HepG2 (cell line): ENCODE measurements around the gene SLC25A15. TPM values are rescaled to one million over a fixed set of nuclear protein-coding genes. Genes with fewer than 3 reads are reported as not detected.

Experiments used
- AGO2 ChIP-seq: fragments of 200-400 bp; formaldehyde crosslinking; optimal IDR thresholded peaks from 2 replicates; pipeline ENCODE3; 2017; ENCODE audit warnings: mild to moderate bottlenecking, low read depth, low read length, moderate library complexity
- AHR ChIP-seq: IDR thresholded peaks from 2 replicates; pipeline ENCODE4 v1.6.1; 2018; ENCODE audit warnings: missing genetic modification reagents, missing compliant biosample characterization
- BCL3 ChIP-seq: sonication (generic); formaldehyde crosslinking; IDR thresholded peaks from 2 replicates; pipeline ENCODE4 v1.5.1; 2020; ENCODE audit warnings: mild to moderate bottlenecking, missing genetic modification reagents, moderate library complexity
- GATAD2A ChIP-seq: IDR thresholded peaks from 2 replicates; pipeline ENCODE4 v1.6.1; 2016
- NFYC ChIP-seq: IDR thresholded peaks from 2 replicates; pipeline ENCODE4 v1.6.1; 2016; ENCODE audit warnings: missing genetic modification reagents, missing compliant biosample characterization
- NR2F1 ChIP-seq, 2 experiments: fragments of 450-650 bp in 1 of 2; formaldehyde crosslinking in 1 of 2; IDR thresholded peaks; 2 replicates each; pipeline versions ENCODE4 v1.5.0 to v1.6.1; 2016 to 2020; ENCODE audit warnings: mild to moderate bottlenecking in 1 of 2, missing compliant biosample characterization in 1 of 2, missing genetic modification reagents in 1 of 2, moderate library complexity in 1 of 2
- PLSCR1 ChIP-seq: sonication (generic); formaldehyde crosslinking; IDR thresholded peaks from 2 replicates; pipeline ENCODE4 v1.5.0; 2020; ENCODE audit warnings: missing genetic modification reagents, mild to moderate bottlenecking, borderline replicate concordance
- STAT6 ChIP-seq: sonication (generic); formaldehyde crosslinking; IDR thresholded peaks from 2 replicates; pipeline ENCODE4 v1.4.0; 2020; ENCODE audit warnings: missing genetic modification reagents, mild to moderate bottlenecking, borderline replicate concordance
- ZBTB10 ChIP-seq: sonication (generic); formaldehyde crosslinking; IDR thresholded peaks from 2 replicates; pipeline ENCODE4 v1.4.0; 2020; ENCODE audit warnings: missing genetic modification reagents, borderline replicate concordance
- ZNF3 ChIP-seq: IDR thresholded peaks from 2 replicates; pipeline ENCODE4 v1.7.0; 2017; ENCODE audit warnings: inconsistent platforms
- ZNF432 ChIP-seq: sonication (generic); formaldehyde crosslinking; IDR thresholded peaks from 2 replicates; pipeline ENCODE4 v1.5.0; 2020; ENCODE audit warnings: missing genetic modification reagents, mild to moderate bottlenecking, borderline replicate concordance
- ZNF644 ChIP-seq: IDR thresholded peaks from 2 replicates; pipeline ENCODE4 v1.6.1; 2016; ENCODE audit warnings: low read depth
- ZNF703 ChIP-seq: sonication (generic); formaldehyde crosslinking; IDR thresholded peaks from 2 replicates; pipeline ENCODE4 v1.5.1; 2020; ENCODE audit warnings: missing genetic modification reagents, mild to moderate bottlenecking, moderate library complexity, borderline replicate concordance
- polyA plus RNA-seq, 8 experiments: library from polyadenylated mRNA; depleted of rRNA in 3 of 8; stranded (reverse) in 7 of 8; unstranded in 1 of 8; fragments of >200 nt; fragmentation: Illumina TruSeq in 4 of 8; extraction: Trizol in 4 of 8; gene quantifications; 2 replicates each; pipeline versions ENCODE4 v1.2.1 to v1.2.3, GENCODE V29; 2011 to 2016; ENCODE audit warnings: low read depth in 4 of 8, missing spikeins in 1 of 8, mixed read lengths in 1 of 8; ENCODE audit not compliant: insufficient read depth in 1 of 8
- total RNA-seq, 5 experiments: library from RNA; depleted of rRNA; stranded (reverse); fragments of >200 nt; fragmentation: Illumina TruSeq; extraction: Trizol; gene quantifications; 2 replicates each; pipeline ENCODE4 v1.2.3, GENCODE V29; 2016; ENCODE audit warnings: low read depth in 1 of 5
- TF ChIP-seq, protein P1 (sequence below): sonication (generic); formaldehyde crosslinking; IDR thresholded peaks from 2 replicates; pipeline ENCODE4 v1.5.0; 2020; ENCODE audit warnings: missing genetic modification reagents
- TF ChIP-seq, protein P2 (sequence below): sonication (generic); formaldehyde crosslinking; IDR thresholded peaks from 2 replicates; pipeline ENCODE4 v1.4.0; 2020; ENCODE audit warnings: missing genetic modification reagents, borderline replicate concordance

SLC25A15 gene
- total and polyA plus RNA-seq, 2 of the 13 experiments (the other 11 are each of a cell fraction or from before 2014, with no cell fraction given): 17.3 to 39.1 TPM

GRCh38 chr13:40770934-40771618, 18.3 kb upstream of the SLC25A15 start, which contains the start of gene MRPS31 (continued):
- peak; percentile 46; the same call in 1 of the 2 replicates for TF ChIP-seq BCL3 (CRISPR knock-in tag)
- TF ChIP-seq ZNF432 (CRISPR knock-in tag): no peak
- TF ChIP-seq ZNF3 (CRISPR knock-in tag): 0 out of 2 replicates have a peak, but pooled peaks have one; percentile 26
- TF ChIP-seq ZNF703 (CRISPR knock-in tag): peak; percentile 64; the same call in 1 of the 2 replicates
- no peak for TF ChIP-seq AGO2
- peak; percentile 33; the same call in 1 of the 2 replicates for TF ChIP-seq ZNF644
- peak; percentile 90 for TF ChIP-seq GATAD2A (CRISPR knock-in tag)
- TF ChIP-seq, protein P1, sequence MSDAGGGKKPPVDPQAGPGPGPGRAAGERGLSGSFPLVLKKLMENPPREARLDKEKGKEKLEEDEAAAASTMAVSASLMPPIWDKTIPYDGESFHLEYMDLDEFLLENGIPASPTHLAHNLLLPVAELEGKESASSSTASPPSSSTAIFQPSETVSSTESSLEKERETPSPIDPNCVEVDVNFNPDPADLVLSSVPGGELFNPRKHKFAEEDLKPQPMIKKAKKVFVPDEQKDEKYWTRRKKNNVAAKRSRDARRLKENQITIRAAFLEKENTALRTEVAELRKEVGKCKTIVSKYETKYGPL (CRISPR knock-in tag): peak; percentile 61; the same call in 1 of the 2 replicates
- TF ChIP-seq, protein P2, sequence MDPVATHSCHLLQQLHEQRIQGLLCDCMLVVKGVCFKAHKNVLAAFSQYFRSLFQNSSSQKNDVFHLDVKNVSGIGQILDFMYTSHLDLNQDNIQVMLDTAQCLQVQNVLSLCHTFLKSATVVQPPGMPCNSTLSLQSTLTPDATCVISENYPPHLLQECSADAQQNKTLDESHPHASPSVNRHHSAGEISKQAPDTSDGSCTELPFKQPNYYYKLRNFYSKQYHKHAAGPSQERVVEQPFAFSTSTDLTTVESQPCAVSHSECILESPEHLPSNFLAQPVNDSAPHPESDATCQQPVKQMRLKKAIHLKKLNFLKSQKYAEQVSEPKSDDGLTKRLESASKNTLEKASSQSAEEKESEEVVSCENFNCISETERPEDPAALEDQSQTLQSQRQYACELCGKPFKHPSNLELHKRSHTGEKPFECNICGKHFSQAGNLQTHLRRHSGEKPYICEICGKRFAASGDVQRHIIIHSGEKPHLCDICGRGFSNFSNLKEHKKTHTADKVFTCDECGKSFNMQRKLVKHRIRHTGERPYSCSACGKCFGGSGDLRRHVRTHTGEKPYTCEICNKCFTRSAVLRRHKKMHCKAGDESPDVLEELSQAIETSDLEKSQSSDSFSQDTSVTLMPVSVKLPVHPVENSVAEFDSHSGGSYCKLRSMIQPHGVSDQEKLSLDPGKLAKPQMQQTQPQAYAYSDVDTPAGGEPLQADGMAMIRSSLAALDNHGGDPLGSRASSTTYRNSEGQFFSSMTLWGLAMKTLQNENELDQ (CRISPR knock-in tag): peak; percentile 83; the same call in 1 of the 2 replicates
- peak; percentile 57 for TF ChIP-seq NFYC (CRISPR knock-in tag)
- peak; percentile 91; the same call in 1 of the 2 replicates for TF ChIP-seq AHR
- TF ChIP-seq PLSCR1: no peak
- peak in 1 of 2 experiments; percentile 21; a peak in 1 of 4 replicates for TF ChIP-seq NR2F1 (CRISPR knock-in tag; IDR thresholded peaks at IDR 0.05)
- 0 out of 2 replicates have a peak, but pooled peaks have one; percentile 36 for TF ChIP-seq ZBTB10 (CRISPR knock-in tag)
- peak; percentile 75; the same call in 1 of the 2 replicates for TF ChIP-seq STAT6 (CRISPR knock-in tag)
